HCT116 (cell line): Measurements from ENCODE around the gene TWSG1.

Experiments
- POLR2A ChIP-seq: IDR thresholded peaks from 2 replicates; pipeline ENCODE4 v1.7.0; 2011; ENCODE audit warnings: borderline replicate concordance; ENCODE audit not compliant: insufficient read depth, insufficient read length; ENCODE audit errors: extremely low read depth
- POLR2AphosphoS5 ChIP-seq: IDR thresholded peaks from 2 replicates; pipeline ENCODE4 v1.6.1; 2011; ENCODE audit warnings: mild to moderate bottlenecking, low read depth, low read length, moderate library complexity
- REST ChIP-seq: IDR thresholded peaks from 2 replicates; pipeline ENCODE4 v1.6.1; 2012; ENCODE audit warnings: low read depth
- YY1 ChIP-seq: IDR thresholded peaks from 2 replicates; pipeline ENCODE4 v1.6.1; 2011; ENCODE audit warnings: low read length, low read depth, moderate library complexity, mild to moderate bottlenecking; ENCODE audit not compliant: insufficient replicate concordance; ENCODE audit errors: extremely low read depth
- ZBTB33 ChIP-seq: IDR thresholded peaks from 2 replicates; pipeline ENCODE4 v1.6.1; 2011; ENCODE audit warnings: mild to moderate bottlenecking, low read length, moderate library complexity; ENCODE audit not compliant: insufficient replicate concordance; ENCODE audit errors: extremely low read depth
- TF ChIP-seq, protein P1 (sequence below), 3 experiments: fragments of 200-600 bp in 1 of 3; sonication (generic) in 1 of 3; IDR thresholded peaks in 2 of 3; conservative IDR thresholded peaks in 1 of 3; 2 replicates each; pipeline ENCODE4 v1.5.1; 2012 to 2017; ENCODE audit warnings: low read depth in 2 of 3, low read length in 2 of 3, antibody characterized with exemption in 1 of 3, borderline replicate concordance in 1 of 3, control low read depth in 1 of 3, mild to moderate bottlenecking in 1 of 3, mixed read lengths in 1 of 3, mixed run types in 1 of 3, moderate library complexity in 1 of 3; ENCODE audit not compliant: insufficient read depth in 1 of 3
- TF ChIP-seq, protein P2 (sequence below): IDR thresholded peaks from 2 replicates; pipeline ENCODE4 v1.6.1; 2012

DNA sequence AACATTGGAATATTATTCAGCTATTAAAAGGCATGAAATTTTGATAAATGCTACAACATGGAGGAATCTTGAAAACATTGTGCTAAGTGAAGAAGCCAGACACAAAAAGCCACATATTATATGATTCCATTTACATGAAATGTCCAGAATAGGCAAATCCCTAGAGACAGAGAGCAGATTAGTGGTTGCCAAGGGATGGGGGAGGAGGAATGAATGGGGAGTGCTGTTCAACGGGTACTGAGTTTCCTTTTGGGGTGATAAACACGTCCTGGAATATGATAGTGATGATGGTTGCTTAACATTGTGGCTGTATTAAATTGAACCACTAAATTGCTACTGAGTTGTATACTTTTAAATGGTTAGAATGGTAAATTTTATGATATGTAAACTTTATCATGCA is 8.9 kb upstream of the TWSG1 start:
- TF ChIP-seq, protein P1, sequence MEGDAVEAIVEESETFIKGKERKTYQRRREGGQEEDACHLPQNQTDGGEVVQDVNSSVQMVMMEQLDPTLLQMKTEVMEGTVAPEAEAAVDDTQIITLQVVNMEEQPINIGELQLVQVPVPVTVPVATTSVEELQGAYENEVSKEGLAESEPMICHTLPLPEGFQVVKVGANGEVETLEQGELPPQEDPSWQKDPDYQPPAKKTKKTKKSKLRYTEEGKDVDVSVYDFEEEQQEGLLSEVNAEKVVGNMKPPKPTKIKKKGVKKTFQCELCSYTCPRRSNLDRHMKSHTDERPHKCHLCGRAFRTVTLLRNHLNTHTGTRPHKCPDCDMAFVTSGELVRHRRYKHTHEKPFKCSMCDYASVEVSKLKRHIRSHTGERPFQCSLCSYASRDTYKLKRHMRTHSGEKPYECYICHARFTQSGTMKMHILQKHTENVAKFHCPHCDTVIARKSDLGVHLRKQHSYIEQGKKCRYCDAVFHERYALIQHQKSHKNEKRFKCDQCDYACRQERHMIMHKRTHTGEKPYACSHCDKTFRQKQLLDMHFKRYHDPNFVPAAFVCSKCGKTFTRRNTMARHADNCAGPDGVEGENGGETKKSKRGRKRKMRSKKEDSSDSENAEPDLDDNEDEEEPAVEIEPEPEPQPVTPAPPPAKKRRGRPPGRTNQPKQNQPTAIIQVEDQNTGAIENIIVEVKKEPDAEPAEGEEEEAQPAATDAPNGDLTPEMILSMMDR (IDR thresholded peaks at IDR 0.05 in 2 of 3, conservative IDR thresholded peaks at IDR 0.05 in 1 of 3; ENCODE audit: borderline replicate concordance in 1 of 3, insufficient read depth in 1 of 3, low read depth in 2 of 3, low read length in 2 of 3) = no peak
- TF ChIP-seq POLR2A = no peak
- TF ChIP-seq YY1 = no peak
- no peak for TF ChIP-seq REST
- TF ChIP-seq POLR2AphosphoS5 = no peak
- TF ChIP-seq, protein P2, sequence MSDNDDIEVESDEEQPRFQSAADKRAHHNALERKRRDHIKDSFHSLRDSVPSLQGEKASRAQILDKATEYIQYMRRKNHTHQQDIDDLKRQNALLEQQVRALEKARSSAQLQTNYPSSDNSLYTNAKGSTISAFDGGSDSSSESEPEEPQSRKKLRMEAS = no peak
- no peak for TF ChIP-seq ZBTB33
